Transverse colon (tissue), 4 donors: ENCODE measurements around the gene HIBCH. TPM values are rescaled to one million over a fixed set of nuclear protein-coding genes. Genes with fewer than 3 reads are reported as not detected.

Experiments
- DNase-seq: peaks from one replicate; pipeline ENCODE4 v3.0.0-alpha.2; 2019
- H3K27ac ChIP-seq, 4 donors: fragments of 200-600 bp; sonication (generic); 2 replicates each; pipeline ENCODE4 v1.5.1; 2016 to 2018; ENCODE audit warnings: inconsistent platforms in 4 of 4
- H3K27me3 ChIP-seq: fragments of 200-600 bp; sonication (generic); 2 replicates; pipeline ENCODE4 v1.5.1; 2017; ENCODE audit warnings: inconsistent platforms
- H3K36me3 ChIP-seq, 4 donors: fragments of 200-600 bp; sonication (generic); 2 replicates each; pipeline ENCODE4 v1.5.1; 2017 to 2019; ENCODE audit warnings: inconsistent platforms in 4 of 4
- H3K4me1 ChIP-seq, 4 donors: fragments of 200-600 bp; sonication (generic); 2 replicates each; pipeline ENCODE4 v1.5.1; 2017 to 2020; ENCODE audit warnings: inconsistent platforms in 4 of 4
- H3K4me3 ChIP-seq, 4 donors: fragments of 200-600 bp; sonication (generic); 1 replicate in 1 of 4; 2 replicates in 3 of 4; pipeline versions ENCODE4 v1.5.1 to v1.6.1; 2017 to 2019; ENCODE audit warnings: inconsistent platforms in 4 of 4
- H3K9me3 ChIP-seq, 2 donors: fragments of 200-600 bp; sonication (generic); 2 replicates each; pipeline ENCODE4 v1.5.1; 2017 to 2019; ENCODE audit warnings: inconsistent platforms in 2 of 2
- CTCF ChIP-seq, 5 experiments: fragments of 200-600 bp in 3 of 5; fragments of 450-650 bp in 2 of 5; sonication (generic) in 3 of 5; IDR thresholded peaks; 1 replicate in 2 of 5; 2 replicates in 3 of 5; pipeline ENCODE4 v1.5.1; 2016 to 2017; ENCODE audit warnings: antibody characterized with exemption in 5 of 5, inconsistent platforms in 3 of 5, mild to moderate bottlenecking in 2 of 5, moderate library complexity in 1 of 5
- EP300 ChIP-seq: sonication (generic); formaldehyde crosslinking; IDR thresholded peaks from one replicate; pipeline ENCODE4 v1.6.1; 2017; ENCODE audit warnings: antibody characterized with exemption, low read depth
- POLR2A ChIP-seq: fragments of 450-650 bp; IDR thresholded peaks from one replicate; pipeline ENCODE4 v1.6.1; 2016; ENCODE audit warnings: antibody characterized with exemption, mild to moderate bottlenecking, moderate library complexity
- POLR2AphosphoS5 ChIP-seq, 3 donors: sonication (generic); formaldehyde crosslinking; IDR thresholded peaks; one replicate each; pipeline ENCODE4 v1.6.1; 2016; ENCODE audit warnings: antibody characterized with exemption in 3 of 3
- WGBS, 2 donors: methylation state at CpG; one replicate each; pipeline ENCODE4 v1.1.5; 2018; ENCODE audit warnings: low coverage in 1 of 2; 5-methylcytosine and 5-hydroxymethylcytosine counted together
- in situ Hi-C, 4 donors: fragments of 200-750 bp; cut with MboI; loops; one replicate each; pipeline versions ENCODE4 v1.15.0 to v1.15.1; 2017; ENCODE audit warnings: low sequenced_read_pairs in 3 of 4, low pct_ligation_motif_present in 1 of 4, low pct_unique_long_range_greater_than_20kb in 1 of 4
- intact Hi-C: fragments of 100-400 bp; cut with DNase I; formaldehyde crosslinking; loops from one replicate; pipeline ENCODE4 v1.15.1; 2023; ENCODE audit warnings: low total_unique reads
- total RNA-seq, 4 donors: library from RNA; depleted of rRNA; stranded (reverse); fragments of >200 nt; gene quantifications; one replicate each; pipeline ENCODE4 v1.1.0, GENCODE V29; 2016

The HIBCH gene
- total RNA-seq, 4 donors from 2014 or later: 6.0 to 33.0 (median 19.8) TPM

DNA sequence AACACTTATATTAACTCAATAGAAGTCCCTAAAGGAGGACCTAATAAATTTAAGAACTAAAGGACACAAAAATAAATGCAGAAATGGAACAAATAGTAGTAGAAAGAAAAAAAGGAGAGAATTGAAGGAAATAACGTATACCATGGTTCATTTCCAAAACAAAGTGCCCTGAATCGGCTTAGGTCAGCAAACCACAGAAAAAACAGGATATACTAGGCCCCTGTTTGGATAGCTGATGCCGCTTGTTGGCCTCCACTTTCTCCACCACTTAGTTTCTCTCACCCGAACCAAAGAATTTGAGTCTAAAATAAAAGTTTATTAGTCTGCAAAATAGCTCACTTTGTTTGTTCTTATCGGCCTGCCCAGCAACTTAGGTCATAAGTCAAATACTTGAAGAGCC is 100.4 kb downstream of the HIBCH start:
- intact Hi-C loops (no loop called here), in situ Hi-C loops (no loop called here)
- WGBS, 2 donors: 86 to 100% methylated on average over 4 to 5 of the region's 5 CpGs
- TF ChIP-seq EP300 (no peak), CTCF (IDR thresholded peaks at IDR 0.05) (no peak), POLR2A (no peak), POLR2AphosphoS5 (IDR thresholded peaks at IDR 0.05) (no peak)
- Histone ChIP-seq H3K9me3 (peaks cover 0 to 2% of the 10 kb centered on the region in 2 donors), H3K27me3 (no peaks in the 10 kb centered on the region), H3K4me1 (peaks cover 0 to 21% (median 5%) of the 10 kb centered on the region in 4 donors), H3K4me3 (no peak overlapping the region), H3K27ac (no peak overlapping the region), H3K36me3 (peaks cover 0 to 11% (median 3%) of the 10 kb centered on the region in 4 donors)
- DNase-seq: no peak

- H3K4me3 ChIP-seq: no peak overlapping the region
- in situ Hi-C loops (no loop called here), intact Hi-C loops (no loop called here)
- H3K36me3 ChIP-seq: no peaks in the 10 kb centered on the region
- H3K4me1 ChIP-seq: peaks cover 0 to 26% (median 5%) of the 10 kb centered on the region in 4 donors
- 84 to 89% methylated on average over 7 of the region's 7 CpGs for WGBS, 2 donors
- H3K9me3 ChIP-seq: no peaks in the 10 kb centered on the region
- H3K27me3 ChIP-seq: no peaks in the 10 kb centered on the region
- DNase-seq: no peak
- TF ChIP-seq POLR2A (no peak), CTCF (IDR thresholded peaks at IDR 0.05) (no peak), EP300 (no peak), POLR2AphosphoS5 (IDR thresholded peaks at IDR 0.05) (no peak)
- H3K27ac ChIP-seq: no peak overlapping the region
Observed at GRCh38 chr2:190217616-190218015, 102.0 kb downstream of the HIBCH start.

DNA sequence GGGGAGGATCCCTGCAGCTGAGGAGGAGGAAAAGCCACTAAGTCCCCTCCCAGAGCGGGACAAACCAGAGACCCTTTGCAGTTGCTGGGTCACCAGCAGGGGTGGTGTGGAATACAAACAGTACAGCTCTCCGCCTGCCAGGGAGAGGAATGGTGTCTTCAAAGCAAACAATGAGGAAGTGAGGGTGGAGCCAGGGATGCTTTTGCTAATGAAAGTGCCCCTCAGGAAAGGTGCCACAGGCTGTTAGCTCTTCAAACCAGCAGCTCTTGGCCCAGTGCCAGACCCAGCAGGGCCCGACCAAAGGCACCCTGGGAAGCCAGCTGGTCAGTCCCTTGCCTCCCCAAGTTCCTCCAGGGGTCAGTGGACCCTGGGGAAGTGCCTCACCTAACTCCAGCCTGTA is 102.8 kb downstream of the HIBCH start:
- DNase-seq: peak; percentile 33

DNA sequence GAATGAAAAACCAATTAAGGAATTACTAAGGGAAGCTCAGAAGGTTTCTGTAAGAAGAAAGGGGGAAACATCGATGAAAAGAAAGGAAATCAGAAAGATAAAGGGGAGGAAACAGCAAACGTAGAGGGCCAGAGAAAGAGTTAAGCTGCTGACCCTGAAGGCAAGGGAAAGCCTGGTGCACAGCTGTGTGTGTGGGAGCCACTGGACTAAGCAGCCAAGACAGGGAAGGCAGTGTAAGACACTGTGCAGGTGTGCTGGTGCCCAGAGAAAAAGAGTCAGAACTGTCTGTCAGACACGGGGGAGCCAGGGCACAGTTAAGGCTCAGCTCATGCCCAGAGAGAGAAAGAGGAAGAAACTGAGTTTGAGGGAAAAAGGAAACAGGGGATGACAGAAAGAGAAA is 104.0 kb downstream of the HIBCH start:
- Histone ChIP-seq H3K9me3 (no peaks in the 10 kb centered on the region), H3K4me1 (peaks cover 0 to 16% (median 2%) of the 10 kb centered on the region in 4 donors), H3K27me3 (no peaks in the 10 kb centered on the region), H3K36me3 (peaks cover 0 to 5% (median 0%) of the 10 kb centered on the region in 4 donors), H3K4me3 (no peak overlapping the region), H3K27ac (no peak overlapping the region)
- no peak for DNase-seq
- in situ Hi-C loops (no loop called here), intact Hi-C loops (no loop called here)
- TF ChIP-seq CTCF (IDR thresholded peaks at IDR 0.05) (no peak), POLR2A (no peak), POLR2AphosphoS5 (IDR thresholded peaks at IDR 0.05) (no peak), EP300 (no peak)
- 46 to 53% methylated on average over 3 of the region's 3 CpGs for WGBS, 2 donors

More for the DNA sequence above, 102.8 kb downstream of the HIBCH start:
- Histone ChIP-seq H3K9me3 (no peaks in the 10 kb centered on the region), H3K36me3 (peaks cover 0 to 5% (median 0%) of the 10 kb centered on the region in 4 donors), H3K27ac (no peak overlapping the region), H3K4me1 (peaks cover 0 to 23% (median 3%) of the 10 kb centered on the region in 4 donors), H3K4me3 (no peak overlapping the region), H3K27me3 (no peaks in the 10 kb centered on the region)
- in situ Hi-C loops: no loop called here
- TF ChIP-seq POLR2A (no peak), EP300 (no peak), POLR2AphosphoS5 (IDR thresholded peaks at IDR 0.05) (no peak), CTCF (IDR thresholded peaks at IDR 0.05) (no peak)
- intact Hi-C loops: no loop called here
- WGBS, 2 donors: 66% methylated on average over 3 of the region's 3 CpGs; no CpG with 5 or more reads in 1 of the 2 donors
